ENCODE results near the gene LRRN2. TPM values are rescaled to one million over a fixed set of nuclear protein-coding genes. Genes with fewer than 3 reads are reported as not detected.

Gene LRRN2
- total RNA-seq, 1 experiment from 2014 or later = not detected

- H3K4me1 ChIP-seq = peaks cover 3% of the 10 kb centered on the region; the same call in 1 of the 2 replicates
- peaks cover 37% of the 10 kb centered on the region for H3K27me3 ChIP-seq
- DNase-seq = no peak
- H3K36me3 ChIP-seq = no peaks in the 10 kb centered on the region
- H3K4me3 ChIP-seq = no peak overlapping the region
- no peak overlapping the region for H3K27ac ChIP-seq
- no peaks in the 10 kb centered on the region for H3K9me3 ChIP-seq (replicated peaks)
These were observed 60.8 kb downstream of the LRRN2 start for GRCh38 chr1:204624631-204625216.

- no peak overlapping the region for H3K4me3 ChIP-seq
- no peak overlapping the region for H3K27ac ChIP-seq
- peaks cover 3% of the 10 kb centered on the region; the same call in 1 of the 2 replicates for H3K4me1 ChIP-seq
- DNase-seq = peak; percentile 53 to 54
- no peaks in the 10 kb centered on the region for H3K9me3 ChIP-seq (replicated peaks)
- H3K36me3 ChIP-seq = no peaks in the 10 kb centered on the region
- peaks cover 38% of the 10 kb centered on the region for H3K27me3 ChIP-seq
These were observed 61.6 kb downstream of the LRRN2 start for GRCh38 chr1:204623894-204624361.

GRCh38 chr1:204623365-204623893, 62.1 kb downstream of the LRRN2 start:
- peaks cover 3% of the 10 kb centered on the region; the same call in 1 of the 2 replicates for H3K4me1 ChIP-seq
- peaks cover 38% of the 10 kb centered on the region for H3K27me3 ChIP-seq
- no peak overlapping the region for H3K27ac ChIP-seq
- peak; percentile 25 to 35 for DNase-seq
- no peak overlapping the region for H3K4me3 ChIP-seq
- H3K36me3 ChIP-seq = no peaks in the 10 kb centered on the region
- no peaks in the 10 kb centered on the region for H3K9me3 ChIP-seq (replicated peaks)

- peaks cover 3% of the 10 kb centered on the region; the same call in 1 of the 2 replicates for H3K4me1 ChIP-seq
- no peaks in the 10 kb centered on the region for H3K36me3 ChIP-seq
- DNase-seq = no peak
- H3K27ac ChIP-seq = no peak overlapping the region
- no peaks in the 10 kb centered on the region for H3K9me3 ChIP-seq (replicated peaks)
- H3K4me3 ChIP-seq = no peak overlapping the region
- H3K27me3 ChIP-seq = peaks cover 43% of the 10 kb centered on the region
These were observed 63.5 kb downstream of the LRRN2 start for GRCh38 chr1:204621996-204622395.

GRCh38 chr1:204621396-204621795, 64.1 kb downstream of the LRRN2 start:
- peaks cover 3% of the 10 kb centered on the region; the same call in 1 of the 2 replicates for H3K4me1 ChIP-seq
- H3K36me3 ChIP-seq = no peaks in the 10 kb centered on the region
- no peak overlapping the region for H3K27ac ChIP-seq
- H3K27me3 ChIP-seq = peaks cover 46% of the 10 kb centered on the region
- H3K4me3 ChIP-seq = no peak overlapping the region
- no peaks in the 10 kb centered on the region for H3K9me3 ChIP-seq (replicated peaks)
- no peak for DNase-seq

GRCh38 chr1:204619721-204620120, 65.8 kb downstream of the LRRN2 start:
- Histone ChIP-seq H3K4me1 (peaks cover 3% of the 10 kb centered on the region; the same call in 1 of the 2 replicates), H3K36me3 (no peaks in the 10 kb centered on the region), H3K27ac (no peak overlapping the region), H3K9me3 (replicated peaks) (no peaks in the 10 kb centered on the region), H3K27me3 (peaks cover 51% of the 10 kb centered on the region), H3K4me3 (no peak overlapping the region)
- DNase-seq = no peak

- DNase-seq = no peak
- no peaks in the 10 kb centered on the region for H3K4me1 ChIP-seq
- H3K36me3 ChIP-seq = no peaks in the 10 kb centered on the region
- no peak overlapping the region for H3K27ac ChIP-seq
- H3K4me3 ChIP-seq = no peak overlapping the region
- H3K27me3 ChIP-seq = peaks cover 49% of the 10 kb centered on the region
- H3K9me3 ChIP-seq (replicated peaks) = no peaks in the 10 kb centered on the region
These were observed 67.3 kb downstream of the LRRN2 start for GRCh38 chr1:204618148-204618760.

GRCh38 chr1:204617256-204618147, 68.0 kb downstream of the LRRN2 start:
- H3K4me1 ChIP-seq = no peaks in the 10 kb centered on the region
- peaks cover 43% of the 10 kb centered on the region for H3K27me3 ChIP-seq
- no peaks in the 10 kb centered on the region for H3K36me3 ChIP-seq
- H3K4me3 ChIP-seq = no peak overlapping the region
- no peak for DNase-seq
- H3K27ac ChIP-seq = no peak overlapping the region
- H3K9me3 ChIP-seq (replicated peaks) = no peaks in the 10 kb centered on the region

- Histone ChIP-seq H3K36me3 (no peaks in the 10 kb centered on the region), H3K4me3 (no peak overlapping the region), H3K9me3 (replicated peaks) (no peaks in the 10 kb centered on the region), H3K27ac (no peak overlapping the region), H3K4me1 (no peaks in the 10 kb centered on the region), H3K27me3 (peaks cover 41% of the 10 kb centered on the region)
- DNase-seq = no peak
These were observed 68.9 kb downstream of the LRRN2 start for GRCh38 chr1:204616641-204617040.

- Histone ChIP-seq H3K9me3 (replicated peaks) (no peaks in the 10 kb centered on the region), H3K36me3 (no peaks in the 10 kb centered on the region), H3K4me3 (no peak overlapping the region), H3K4me1 (no peaks in the 10 kb centered on the region), H3K27me3 (peaks cover 41% of the 10 kb centered on the region), H3K27ac (no peak overlapping the region)
- DNase-seq = no peak
These were observed 69.7 kb downstream of the LRRN2 start for GRCh38 chr1:204615881-204616280.

GRCh38 chr1:204613636-204614035, 71.9 kb downstream of the LRRN2 start:
- no peaks in the 10 kb centered on the region for H3K36me3 ChIP-seq
- H3K4me3 ChIP-seq = no peak overlapping the region
- H3K27me3 ChIP-seq = peaks cover 41% of the 10 kb centered on the region
- DNase-seq = no peak
- H3K4me1 ChIP-seq = no peaks in the 10 kb centered on the region
- H3K9me3 ChIP-seq (replicated peaks) = no peaks in the 10 kb centered on the region
- H3K27ac ChIP-seq = no peak overlapping the region

- H3K36me3 ChIP-seq = no peaks in the 10 kb centered on the region
- H3K27me3 ChIP-seq = peaks cover 38% of the 10 kb centered on the region
- no peak for DNase-seq
- H3K4me3 ChIP-seq = no peak overlapping the region
- H3K4me1 ChIP-seq = no peaks in the 10 kb centered on the region
- H3K9me3 ChIP-seq (replicated peaks) = no peaks in the 10 kb centered on the region
- H3K27ac ChIP-seq = no peak overlapping the region
These were observed 73.2 kb downstream of the LRRN2 start for GRCh38 chr1:204612326-204612725.

GRCh38 chr1:204611036-204611435, 74.5 kb downstream of the LRRN2 start:
- no peaks in the 10 kb centered on the region for H3K36me3 ChIP-seq
- peaks cover 28% of the 10 kb centered on the region for H3K27me3 ChIP-seq

GRCh38 chr1:204607910-204608309, 77.6 kb downstream of the LRRN2 start:
- H3K27me3 ChIP-seq = peaks cover 14% of the 10 kb centered on the region
- H3K9me3 ChIP-seq (replicated peaks) = 0 out of 2 replicates have a peak, but pooled peaks cover 3% of the 10 kb centered on the region
- H3K4me1 ChIP-seq = no peaks in the 10 kb centered on the region
- H3K27ac ChIP-seq = no peak overlapping the region
- no peak overlapping the region for H3K4me3 ChIP-seq
- H3K36me3 ChIP-seq = no peaks in the 10 kb centered on the region
- DNase-seq = no peak

More at GRCh38 chr1:204611036-204611435, 74.5 kb downstream of the LRRN2 start:
- H3K4me1 ChIP-seq = no peaks in the 10 kb centered on the region
- H3K9me3 ChIP-seq (replicated peaks) = no peaks in the 10 kb centered on the region
- no peak overlapping the region for H3K27ac ChIP-seq
- DNase-seq = no peak
- H3K4me3 ChIP-seq = no peak overlapping the region
